Measurements from ENCODE around the gene TMEM237.

GRCh38 chr2:201664334-201664733 lies 21.0 kb upstream of the TMEM237 start:
- TF ChIP-seq CTCF (IDR thresholded peaks at IDR 0.05) (no peak), POLR2A (IDR thresholded peaks at IDR 0.05) (no peak)

Measured in lower leg skin (tissue), 3 donors.